UCSD-AML1 (cell line): ENCODE measurements around the gene NIPAL3.

Source experiments
- DNase-seq: peaks from one replicate; lab custom pipeline; 2025; ENCODE audit not compliant: unreplicated experiment; lab: John Stamatoyannopoulos, UW

NIPAL3 gene

GRCh38 chr1:24415334-24415909, at the start of gene NIPAL3:
Gene NIPAL3, plus strand, starts transcription at chr1:24415802. Its CDS starts 3,746 bp downstream, at chr1:24419548.
- DNase-seq, result peak; percentile 94

GRCh38 chr1:24366707-24367106, 48.9 kb upstream of the NIPAL3 start:
- no peak for DNase-seq

- DNase-seq, result no peak
Observed at GRCh38 chr1:24369199-24369598, 46.4 kb upstream of the NIPAL3 start.

GRCh38 chr1:24369801-24370200, 45.8 kb upstream of the NIPAL3 start:
- DNase-seq, result no peak

- DNase-seq, result no peak
Observed at GRCh38 chr1:24373044-24373443, 42.6 kb upstream of the NIPAL3 start.

- DNase-seq, result no peak
Observed at GRCh38 chr1:24373710-24374109, 41.9 kb upstream of the NIPAL3 start.

GRCh38 chr1:24374891-24375786, 40.5 kb upstream of the NIPAL3 start:
- DNase-seq, result no peak

- DNase-seq, result no peak
Observed at GRCh38 chr1:24379733-24380315, 35.8 kb upstream of the NIPAL3 start.

GRCh38 chr1:24380508-24380907, 35.1 kb upstream of the NIPAL3 start:
- DNase-seq, result no peak

- no peak for DNase-seq
Observed at GRCh38 chr1:24381256-24381655, 34.3 kb upstream of the NIPAL3 start.

GRCh38 chr1:24382165-24382577, 33.4 kb upstream of the NIPAL3 start:
- DNase-seq, result no peak

- no peak for DNase-seq
Observed at GRCh38 chr1:24383381-24383940, 32.1 kb upstream of the NIPAL3 start.

- no peak for DNase-seq
Observed at GRCh38 chr1:24384251-24385090, 31.1 kb upstream of the NIPAL3 start.

- DNase-seq, result no peak
Observed at GRCh38 chr1:24385160-24385940, 30.3 kb upstream of the NIPAL3 start.

GRCh38 chr1:24386241-24386640, 29.4 kb upstream of the NIPAL3 start:
- DNase-seq, result no peak

GRCh38 chr1:24386931-24387330, 28.7 kb upstream of the NIPAL3 start:
- DNase-seq, result no peak

- DNase-seq, result no peak
Observed at GRCh38 chr1:24387636-24388175, 27.9 kb upstream of the NIPAL3 start.

- no peak for DNase-seq
Observed at GRCh38 chr1:24388331-24388885, 27.2 kb upstream of the NIPAL3 start.

GRCh38 chr1:24389231-24389678, 26.3 kb upstream of the NIPAL3 start:
- DNase-seq, result no peak
